ENCODE measurements around the gene DOK7. TPM values are rescaled to one million over a fixed set of nuclear protein-coding genes. Genes with fewer than 3 reads are reported as not detected.

DOK7 gene, protein sequence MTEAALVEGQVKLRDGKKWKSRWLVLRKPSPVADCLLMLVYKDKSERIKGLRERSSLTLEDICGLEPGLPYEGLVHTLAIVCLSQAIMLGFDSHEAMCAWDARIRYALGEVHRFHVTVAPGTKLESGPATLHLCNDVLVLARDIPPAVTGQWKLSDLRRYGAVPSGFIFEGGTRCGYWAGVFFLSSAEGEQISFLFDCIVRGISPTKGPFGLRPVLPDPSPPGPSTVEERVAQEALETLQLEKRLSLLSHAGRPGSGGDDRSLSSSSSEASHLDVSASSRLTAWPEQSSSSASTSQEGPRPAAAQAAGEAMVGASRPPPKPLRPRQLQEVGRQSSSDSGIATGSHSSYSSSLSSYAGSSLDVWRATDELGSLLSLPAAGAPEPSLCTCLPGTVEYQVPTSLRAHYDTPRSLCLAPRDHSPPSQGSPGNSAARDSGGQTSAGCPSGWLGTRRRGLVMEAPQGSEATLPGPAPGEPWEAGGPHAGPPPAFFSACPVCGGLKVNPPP
- 0.12 to 0.85 TPM (median 0.41 TPM) in 5 replicates for total RNA-seq (2022; extraction: Qiagen RNA extraction; ENCODE audit: low read depth)

DNA sequence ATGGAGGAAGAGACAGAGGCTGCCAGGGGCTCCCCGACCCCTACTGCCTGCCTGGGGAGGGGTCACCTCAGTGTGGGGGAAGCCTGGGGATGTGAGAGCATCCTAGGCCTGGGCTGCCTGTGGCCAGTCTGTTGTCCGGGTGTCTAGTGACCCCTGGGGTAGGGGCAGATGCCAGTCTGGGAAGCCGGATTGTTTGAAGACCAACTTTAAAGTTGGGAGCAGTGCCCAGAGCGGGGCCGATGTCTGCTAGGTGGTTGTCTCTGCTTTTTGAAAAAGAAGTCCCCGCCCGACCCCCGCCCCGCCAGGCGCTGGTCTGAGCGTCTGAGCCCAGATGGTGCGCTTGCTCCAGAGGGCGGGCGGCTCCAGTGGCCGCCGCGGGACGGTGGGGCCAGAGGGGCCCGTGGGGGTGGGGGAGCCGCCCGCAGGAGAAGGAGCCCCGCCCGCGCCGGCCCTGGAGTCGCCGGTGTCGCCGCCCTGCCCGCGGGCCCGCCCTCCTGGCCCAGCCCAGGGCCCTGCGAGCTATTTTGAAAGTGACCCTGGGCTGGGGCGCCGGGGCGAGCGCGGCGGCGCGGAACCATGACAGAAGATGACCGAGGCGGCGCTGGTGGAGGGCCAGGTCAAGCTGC, at the start of gene DOK7:
DOK7 (plus strand) TSS at position 517 of the 626 bp plus-strand sequence; CDS start at position 587, 70 bp downstream.

GRCh38 chr4:3441501-3442459, 21.3 kb upstream of the DOK7 start, which contains the start of gene HGFAC:
HGFAC (plus strand) TSS chr4:3441968; CDS start chr4:3442002, 34 bp downstream.

GRCh38 chr4:3531879-3532750, 69.0 kb downstream of the DOK7 start, which contains the start of gene LRPAP1:
LRPAP1 (minus strand) TSS chr4:3532422; CDS start chr4:3532412, 10 bp downstream.

Other genes with a start within 250 kb of the DOK7 start
- 0.12 to 0.23 TPM (median 0.15 TPM) in 3 of 5 replicates, not detected in the others for gene MSANTD1, start 214.1 kb upstream of the DOK7 start, total RNA-seq (2022; extraction: Qiagen RNA extraction; ENCODE audit: low read depth)
- 7.3 to 14.7 TPM (median 12.0 TPM) in 5 replicates for gene RGS12, start 170.3 kb upstream of the DOK7 start, total RNA-seq (2022; extraction: Qiagen RNA extraction; ENCODE audit: low read depth)
- 0.12 to 0.15 TPM (median 0.13 TPM) in 4 of 5 replicates, not detected in the other for gene HGFAC, start 21.3 kb upstream of the DOK7 start, total RNA-seq (2022; extraction: Qiagen RNA extraction; ENCODE audit: low read depth)
- gene LRPAP1, start 69.1 kb downstream of the DOK7 start, total RNA-seq (2022; extraction: Qiagen RNA extraction; ENCODE audit: low read depth) = 103 to 138 TPM (median 129 TPM) in 5 replicates

Measured in A549 treated with ZK216348 at 1 μM for 4 hours (cell line).